Endodermal cell (in vitro differentiated cells): ENCODE results near the gene CT45A9. TPM values are rescaled to one million over a fixed set of nuclear protein-coding genes. Genes with fewer than 3 reads are reported as not detected.
"Not testable (repeated sequence)": the region's sequence is repeated elsewhere in the genome, so short reads cannot be mapped to it uniquely, and the experiment has no call there.

Experiments
- DNase-seq: peaks from one replicate; pipeline ENCODE4 v3.0.0-alpha.2; 2017
- H3K27ac ChIP-seq: 2 replicates; pipeline ENCODE4 v1.5.1; 2013; ENCODE audit warnings: mild to moderate bottlenecking, low read depth, low read length, moderate library complexity
- H3K27me3 ChIP-seq: 2 replicates; pipeline ENCODE4 v1.6.1; 2013; ENCODE audit warnings: mild to moderate bottlenecking, low read length, moderate library complexity; ENCODE audit not compliant: insufficient read depth, control insufficient read depth, poor library complexity, severe bottlenecking
- H3K36me3 ChIP-seq: 2 replicates; pipeline ENCODE4 v1.7.0; 2013; ENCODE audit warnings: mild to moderate bottlenecking, low read length, moderate library complexity; ENCODE audit not compliant: control insufficient read depth, insufficient read depth
- H3K4me1 ChIP-seq: one replicate; pipeline ENCODE4 v1.7.0; 2013; ENCODE audit warnings: low read length; ENCODE audit not compliant: control insufficient read depth, insufficient read depth
- H3K4me3 ChIP-seq: 2 replicates; pipeline ENCODE4 v1.5.1; 2013; ENCODE audit warnings: mild to moderate bottlenecking, low read length, moderate library complexity
- H3K9ac ChIP-seq: 2 replicates; pipeline ENCODE4 v1.6.1; 2013; ENCODE audit warnings: mild to moderate bottlenecking, low read length, moderate library complexity; ENCODE audit not compliant: poor library complexity, severe bottlenecking; ENCODE audit errors: extremely low read depth
- H3K9me3 ChIP-seq: 2 replicates; pipeline ENCODE4 v1.6.1; 2013; ENCODE audit warnings: mild to moderate bottlenecking, low read length, moderate library complexity; ENCODE audit not compliant: control insufficient read depth
- H3K27ac Mint-ChIP-seq: 2 replicates; pipeline ENCODE4 v1.8.0; 2020; ENCODE audit warnings: mixed read lengths
- H3K27me3 Mint-ChIP-seq: 2 replicates; pipeline ENCODE4 v1.8.0; 2021; ENCODE audit warnings: mild to moderate bottlenecking, mixed read lengths; ENCODE audit not compliant: insufficient read depth
- H3K36me3 Mint-ChIP-seq: 2 replicates; pipeline ENCODE4 v1.8.0; 2020; ENCODE audit warnings: low read depth, mixed read lengths
- H3K4me1 Mint-ChIP-seq: 2 replicates; pipeline ENCODE4 v1.8.0; 2020; ENCODE audit warnings: mixed read lengths
- H3K4me3 Mint-ChIP-seq: 2 replicates; pipeline ENCODE4 v1.8.0; 2020; ENCODE audit warnings: mild to moderate bottlenecking, moderate library complexity, mixed read lengths
- H3K9me3 Mint-ChIP-seq: 2 replicates; pipeline ENCODE4 v1.8.0; 2020; ENCODE audit warnings: mild to moderate bottlenecking, mixed read lengths
- WGBS, 2 experiments: methylation state at CpG; one replicate each; pipeline versions ENCODE4 v1.1.5 to v1.1.7; 2013; ENCODE audit warnings: missing lambda C conversion rate in 2 of 2, mixed read lengths in 1 of 2; ENCODE audit not compliant: insufficient coverage in 1 of 2, insufficient read length in 1 of 2; 5-methylcytosine and 5-hydroxymethylcytosine counted together
- long read RNA-seq, 4 experiments: library from polyadenylated mRNA in 2 of 4; library from RNA in 1 of 4; library from capped mRNA in 1 of 4; stranded (forward) in 3 of 4; unstranded in 1 of 4; transcript quantifications; one replicate each; pipeline ENCODE4 v2.0.0, GENCODE V29; 2020 to 2021; ENCODE audit warnings: inconsistent platforms in 1 of 4
- polyA plus RNA-seq, 2 experiments: library from polyadenylated mRNA; stranded (reverse); fragments of 50-300 nt; gene quantifications; one replicate each; pipeline ENCODE4 v1.2.3, GENCODE V29; 2013
- total RNA-seq, 2 donors: library from RNA; stranded (reverse); fragmentation: NEBNext Ultra II Directional in 1 of 2; extraction: Animal tissue kit (Norgen Biotek cat#: 25700) in 1 of 2; gene quantifications; 2 replicates in 1 of 2; 3 replicates in 1 of 2; pipeline ENCODE4 v1.2.1, GENCODE V29; 2021
- TF ChIP-seq, protein P1 (sequence below): fragments of 200-600 bp; sonication (generic); conservative IDR thresholded peaks from 2 replicates; pipeline ENCODE4 v1.5.0; 2021; ENCODE audit warnings: antibody characterized with exemption, mild to moderate bottlenecking

The CT45A9 gene, protein sequence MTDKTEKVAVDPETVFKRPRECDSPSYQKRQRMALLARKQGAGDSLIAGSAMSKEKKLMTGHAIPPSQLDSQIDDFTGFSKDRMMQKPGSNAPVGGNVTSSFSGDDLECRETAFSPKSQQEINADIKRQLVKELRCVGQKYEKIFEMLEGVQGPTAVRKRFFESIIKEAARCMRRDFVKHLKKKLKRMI
- not detected for total RNA-seq
- not detected for polyA plus RNA-seq (2013, experiment 1 of 2)
- not detected for polyA plus RNA-seq (2013, experiment 2 of 2)
- long read RNA-seq, experiment 1, result 0 reads
- long read RNA-seq, experiment 2, result 0 reads
- long read RNA-seq, experiment 3, result 0 reads
- long read RNA-seq, experiment 4, result 0 reads

DNA sequence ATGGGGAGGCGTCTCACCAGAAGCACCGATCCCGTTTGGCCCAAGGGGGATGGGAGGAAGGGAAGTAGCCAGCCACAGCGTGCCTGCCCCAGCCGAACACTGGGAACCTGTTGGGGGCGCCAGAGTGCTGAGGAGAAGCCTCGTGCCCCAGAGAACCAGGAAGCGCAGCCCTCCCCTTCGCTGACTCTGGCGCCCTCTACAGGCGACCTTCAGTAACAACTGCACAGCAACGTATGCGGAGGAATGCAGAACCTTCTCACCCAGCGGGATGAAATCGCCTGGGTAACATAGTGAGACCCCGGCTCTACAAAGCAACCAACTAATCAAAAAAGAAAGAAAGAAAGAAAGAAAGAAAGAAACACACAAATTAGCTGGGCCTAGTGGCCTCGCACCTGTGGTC, at the start of gene CT45A9:
CT45A9 (minus strand) TSS at position 101 of the 400 bp plus-strand sequence. CDS start 3,751 bp downstream, outside the sequence.
- WGBS, 2 experiments, result no CpG with 5 or more reads among the region's 17 CpGs
- H3K36me3 Mint-ChIP-seq, H3K27ac Mint-ChIP-seq, H3K36me3 ChIP-seq, H3K4me3 ChIP-seq, H3K27me3 ChIP-seq, H3K27ac ChIP-seq, DNase-seq, H3K4me1 ChIP-seq, H3K9me3 ChIP-seq, H3K9ac ChIP-seq, H3K4me3 Mint-ChIP-seq, H3K4me1 Mint-ChIP-seq, H3K27me3 Mint-ChIP-seq, H3K9me3 Mint-ChIP-seq: not testable (repeated sequence)

DNA sequence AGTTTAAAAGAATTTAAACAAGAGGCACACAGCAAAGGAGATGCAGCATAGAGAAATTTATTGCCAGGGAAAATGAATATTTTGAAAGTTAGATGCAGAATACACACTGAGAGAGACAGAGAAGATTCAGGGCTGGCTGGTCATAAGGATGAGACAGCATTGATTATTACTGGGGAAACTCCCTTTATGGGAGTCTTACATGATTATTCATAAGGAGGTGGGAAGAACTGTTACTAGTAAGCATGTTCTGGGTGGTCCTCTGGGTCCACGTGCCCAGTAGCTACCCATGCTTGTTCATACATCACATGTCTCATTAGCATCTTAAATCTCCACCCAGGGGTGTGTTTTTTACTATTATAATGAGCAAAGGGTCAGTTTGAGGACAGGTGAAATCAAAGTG, 48.9 kb upstream of the CT45A9 start:
- not testable (repeated sequence) for H3K27ac ChIP-seq, H3K36me3 Mint-ChIP-seq, H3K4me3 Mint-ChIP-seq, H3K4me1 ChIP-seq, H3K9me3 ChIP-seq, H3K27ac Mint-ChIP-seq, H3K27me3 ChIP-seq, H3K27me3 Mint-ChIP-seq, DNase-seq, H3K36me3 ChIP-seq, H3K9ac ChIP-seq, H3K4me3 ChIP-seq, H3K4me1 Mint-ChIP-seq
- WGBS, 2 experiments, result no CpG with 5 or more reads among the region's 1 CpG
- H3K9me3 Mint-ChIP-seq, result peaks cover 73% of the 10 kb centered on the region

DNA sequence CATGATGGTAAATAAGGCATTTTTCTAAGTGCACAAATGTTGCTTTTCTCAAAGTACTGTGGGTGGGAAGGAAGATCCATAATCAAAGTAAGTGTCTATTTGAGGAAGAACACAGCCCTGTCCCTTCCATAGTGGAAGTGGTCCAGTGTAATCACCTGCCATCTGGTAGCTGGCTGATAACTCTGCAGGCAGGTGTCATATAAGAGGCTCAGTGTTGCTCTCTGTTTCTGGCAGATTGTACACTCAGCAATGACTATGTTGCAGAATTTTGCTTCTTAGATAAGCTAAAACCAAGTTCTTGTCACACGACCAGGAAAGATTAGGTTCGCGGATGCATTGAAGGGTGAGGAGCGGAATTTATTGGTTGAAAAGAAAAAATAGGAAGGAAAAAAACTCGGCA, 42.8 kb upstream of the CT45A9 start:
- Histone ChIP-seq H3K4me3 (no peak overlapping the region), H3K36me3 (no peaks in the 10 kb centered on the region), H3K9me3 (no peaks in the 10 kb centered on the region), H3K4me1 (no peaks in the 10 kb centered on the region), H3K9ac (no peak overlapping the region), H3K27ac (no peak overlapping the region), H3K27me3 (no peaks in the 10 kb centered on the region)
- no peak for DNase-seq
- 91% methylated on average over 3 of the region's 5 CpGs; no CpG with 5 or more reads in 1 of the 2 experiments for WGBS, 2 experiments
- H3K27ac Mint-ChIP-seq, result no peak overlapping the region
- TF ChIP-seq, protein P1, sequence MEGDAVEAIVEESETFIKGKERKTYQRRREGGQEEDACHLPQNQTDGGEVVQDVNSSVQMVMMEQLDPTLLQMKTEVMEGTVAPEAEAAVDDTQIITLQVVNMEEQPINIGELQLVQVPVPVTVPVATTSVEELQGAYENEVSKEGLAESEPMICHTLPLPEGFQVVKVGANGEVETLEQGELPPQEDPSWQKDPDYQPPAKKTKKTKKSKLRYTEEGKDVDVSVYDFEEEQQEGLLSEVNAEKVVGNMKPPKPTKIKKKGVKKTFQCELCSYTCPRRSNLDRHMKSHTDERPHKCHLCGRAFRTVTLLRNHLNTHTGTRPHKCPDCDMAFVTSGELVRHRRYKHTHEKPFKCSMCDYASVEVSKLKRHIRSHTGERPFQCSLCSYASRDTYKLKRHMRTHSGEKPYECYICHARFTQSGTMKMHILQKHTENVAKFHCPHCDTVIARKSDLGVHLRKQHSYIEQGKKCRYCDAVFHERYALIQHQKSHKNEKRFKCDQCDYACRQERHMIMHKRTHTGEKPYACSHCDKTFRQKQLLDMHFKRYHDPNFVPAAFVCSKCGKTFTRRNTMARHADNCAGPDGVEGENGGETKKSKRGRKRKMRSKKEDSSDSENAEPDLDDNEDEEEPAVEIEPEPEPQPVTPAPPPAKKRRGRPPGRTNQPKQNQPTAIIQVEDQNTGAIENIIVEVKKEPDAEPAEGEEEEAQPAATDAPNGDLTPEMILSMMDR, result no peak
- H3K4me1 Mint-ChIP-seq, result no peaks in the 10 kb centered on the region
- H3K27me3 Mint-ChIP-seq, result no peaks in the 10 kb centered on the region
- peaks cover 82% of the 10 kb centered on the region for H3K9me3 Mint-ChIP-seq
- no peak overlapping the region for H3K4me3 Mint-ChIP-seq
- H3K36me3 Mint-ChIP-seq, result no peaks in the 10 kb centered on the region

DNA sequence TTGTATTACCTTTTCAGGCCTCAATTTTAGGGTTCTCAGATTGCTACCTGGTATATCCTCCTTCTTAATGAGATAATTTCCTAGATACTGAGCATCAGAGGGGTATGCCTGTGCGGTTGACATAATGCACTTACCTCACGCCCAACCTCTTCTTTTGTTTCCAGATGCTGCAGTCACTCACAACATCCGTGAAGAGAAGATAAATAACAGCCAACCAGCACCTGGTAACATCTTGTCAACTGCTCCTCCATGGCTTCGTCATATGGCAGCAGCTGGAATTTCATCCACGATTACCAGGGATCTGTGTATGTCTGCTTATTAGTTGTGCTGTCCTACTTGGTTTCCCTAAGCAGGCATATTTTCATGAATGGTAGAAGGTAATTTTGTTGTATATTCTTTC, 38.6 kb upstream of the CT45A9 start:
- H3K27me3 ChIP-seq, result no peaks in the 10 kb centered on the region
- DNase-seq, result no peak
- no peaks in the 10 kb centered on the region for H3K4me1 ChIP-seq
- no peak overlapping the region for H3K27ac Mint-ChIP-seq
- no peak overlapping the region for H3K4me3 ChIP-seq
- TF ChIP-seq, protein P1, result no peak
- H3K9me3 Mint-ChIP-seq, result peaks cover 90% of the 10 kb centered on the region
- no peak overlapping the region for H3K4me3 Mint-ChIP-seq
- no peak overlapping the region for H3K9ac ChIP-seq
- H3K9me3 ChIP-seq, result no peaks in the 10 kb centered on the region
- no peak overlapping the region for H3K27ac ChIP-seq
- no peaks in the 10 kb centered on the region for H3K36me3 Mint-ChIP-seq
- WGBS, 2 experiments, result 84% methylated on average over 5 of the region's 5 CpGs; no CpG with 5 or more reads in 1 of the 2 experiments
- no peaks in the 10 kb centered on the region for H3K36me3 ChIP-seq
- H3K27me3 Mint-ChIP-seq, result no peaks in the 10 kb centered on the region
- no peaks in the 10 kb centered on the region for H3K4me1 Mint-ChIP-seq
